Stimulated activated CD4-positive, alpha-beta T cell treated with anti-CD3 and anti-CD28 coated beads, Interleukin-4, amount 100 ng/mL, for 4 hours (primary cell): ENCODE data around the gene AFAP1L1.

Experiments
- DNase-seq, 2 experiments: peaks; one replicate each; pipeline ENCODE4 v3.0.0-alpha.2; 2020

The AFAP1L1 gene

DNA sequence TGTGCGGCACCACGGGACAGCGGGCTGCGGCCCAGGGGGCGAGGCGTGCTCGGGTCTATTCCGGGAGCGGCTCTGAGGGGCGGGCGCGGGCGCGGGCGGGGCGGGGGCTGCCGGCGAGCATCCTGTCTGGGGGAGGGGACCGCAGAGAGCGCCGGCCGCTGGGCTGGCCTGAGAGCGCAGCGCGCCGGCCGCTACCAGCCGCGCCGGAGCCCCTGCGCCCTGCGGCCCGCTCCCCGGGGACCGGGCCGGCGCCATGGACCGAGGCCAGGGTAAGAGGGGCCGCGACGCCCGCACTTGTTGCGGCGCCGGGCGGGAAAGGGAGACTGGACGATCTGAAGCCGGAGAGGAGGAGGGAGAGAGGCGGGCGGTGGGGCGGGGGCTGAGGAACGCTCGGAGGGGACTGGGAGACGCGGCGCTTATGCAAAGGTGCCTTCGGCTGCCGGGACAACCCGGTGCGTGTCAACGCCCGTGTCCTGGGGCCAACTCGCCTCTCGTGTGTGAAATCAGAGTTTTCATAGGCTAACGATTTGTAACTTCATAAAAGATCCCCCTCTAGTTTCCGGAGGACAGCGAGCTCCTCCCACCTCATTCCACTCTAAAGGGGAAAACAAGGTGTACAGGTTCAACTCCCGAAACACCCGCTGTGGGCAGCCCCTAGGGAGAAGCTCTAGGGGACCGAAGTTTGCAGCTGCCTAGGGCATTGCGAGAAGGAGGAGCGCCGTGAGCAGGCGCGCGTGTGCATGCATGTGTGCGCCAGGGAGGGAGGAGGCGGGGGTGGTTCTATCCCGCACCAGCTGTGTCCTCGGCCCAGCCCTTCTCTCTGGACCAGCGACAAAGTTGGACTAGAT lies at the start of gene AFAP1L1:
Gene AFAP1L1, plus strand, starts transcription at position 144 of the 848 bp plus-strand sequence. Its CDS starts 110 bp downstream, at position 254.
- peak in 1 of 2 experiments; percentile 23 for DNase-seq

- no peak for DNase-seq
These were observed 48.4 kb upstream of the AFAP1L1 start for GRCh38 chr5:149223081-149223848.

DNA sequence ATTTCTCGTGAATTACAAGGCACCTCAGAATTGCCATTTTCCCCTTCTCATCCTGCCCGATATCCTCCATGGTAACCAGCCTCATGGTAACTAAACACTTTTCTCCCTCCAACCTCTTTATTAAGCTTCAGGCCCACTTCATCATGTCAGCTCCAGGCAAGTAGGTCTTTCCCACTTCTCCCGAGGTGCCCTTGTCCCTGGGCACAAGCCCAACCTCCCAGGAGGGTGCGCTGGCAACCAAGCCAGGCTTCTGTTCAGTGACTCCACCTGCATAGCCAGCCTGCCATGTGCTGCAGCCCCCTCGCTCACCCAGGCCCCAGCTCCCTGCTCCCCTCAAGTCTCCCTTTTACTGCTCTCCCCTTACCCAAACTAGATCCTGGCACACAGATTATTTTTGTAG lies 47.4 kb upstream of the AFAP1L1 start:
- DNase-seq = no peak

GRCh38 chr5:149227168-149227826 lies 44.4 kb upstream of the AFAP1L1 start:
- DNase-seq = no peak

DNA sequence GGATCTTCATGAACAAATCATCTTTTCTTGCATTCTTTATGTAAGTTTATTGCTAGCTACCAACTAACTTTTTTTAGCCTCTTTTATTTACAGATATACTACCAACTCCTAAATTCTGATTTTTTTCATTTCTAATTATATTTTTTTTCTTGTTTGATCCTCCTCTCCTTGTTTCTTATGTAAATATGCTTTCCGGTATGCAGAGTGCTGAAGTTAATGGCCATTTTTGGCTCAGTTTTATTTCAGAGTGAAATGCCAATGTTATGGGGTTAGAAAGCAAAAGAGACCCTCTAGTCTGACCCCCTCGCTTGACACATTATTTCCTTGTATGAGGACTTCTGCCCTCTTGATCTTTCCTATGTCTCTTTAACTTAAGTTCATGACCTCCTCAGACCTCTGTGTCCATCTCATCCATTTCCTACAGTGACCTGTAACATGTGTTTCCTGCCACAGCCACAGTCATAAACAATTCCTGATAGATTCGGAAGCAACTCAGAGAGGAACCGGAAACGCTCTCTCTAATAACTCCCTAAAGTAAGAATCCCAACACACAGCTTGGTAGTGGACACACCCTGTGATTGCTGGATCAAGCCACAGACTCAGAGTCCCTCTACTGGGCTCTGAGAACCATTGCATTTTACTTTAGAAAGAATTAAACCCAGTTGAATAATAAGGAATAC lies 42.9 kb upstream of the AFAP1L1 start:
- no peak for DNase-seq

DNA sequence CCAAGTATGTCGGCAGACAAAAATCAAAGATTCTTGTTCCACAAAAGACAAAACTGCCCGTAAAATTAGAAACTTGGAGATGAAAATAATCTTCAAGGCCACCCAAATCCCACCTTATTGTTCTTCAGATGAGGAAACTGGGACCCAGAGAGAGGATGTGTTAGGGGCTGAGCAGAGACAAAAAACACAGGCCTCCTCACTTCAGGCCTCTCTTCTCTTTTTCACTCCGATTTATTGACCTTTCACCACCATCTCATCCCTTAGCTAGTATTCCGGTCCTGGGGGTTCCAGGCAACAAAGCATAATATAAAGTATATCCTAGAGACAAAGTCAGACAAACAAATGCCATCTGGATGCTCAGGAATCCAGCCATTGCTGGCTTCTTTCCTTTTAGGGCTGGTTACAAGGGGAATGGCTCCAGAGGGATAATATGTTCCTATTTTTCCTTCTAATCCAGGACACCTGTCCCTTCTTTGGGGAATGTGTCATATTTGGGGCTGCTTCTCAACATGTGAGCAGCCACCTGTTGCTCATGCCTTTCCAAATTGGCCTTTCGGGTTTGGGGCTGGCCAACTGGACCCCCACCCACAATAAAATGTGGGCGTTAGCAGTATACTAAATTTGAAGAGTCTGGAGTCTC lies 42.2 kb upstream of the AFAP1L1 start:
- no peak for DNase-seq

GRCh38 chr5:149235841-149236240 lies 35.8 kb upstream of the AFAP1L1 start:
- no peak for DNase-seq

DNA sequence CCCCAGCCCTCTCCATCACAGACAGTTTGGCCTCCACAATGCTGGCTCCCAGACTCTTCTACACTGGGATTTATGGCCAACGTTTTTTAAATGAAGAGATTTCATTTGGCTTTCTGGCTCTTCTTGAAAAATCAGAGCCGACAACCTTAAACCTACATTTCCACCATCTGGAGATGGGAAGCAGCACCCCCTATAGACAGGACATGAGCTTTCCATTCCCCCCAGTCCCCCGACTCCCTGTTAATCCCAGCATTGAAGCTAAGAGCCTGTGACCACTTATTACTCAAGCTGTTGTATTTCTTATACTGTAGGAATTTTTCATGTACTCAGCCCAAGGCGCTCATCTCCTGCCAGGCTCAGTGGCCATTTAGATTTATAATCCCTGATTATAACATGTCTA lies 34.0 kb upstream of the AFAP1L1 start:
- no peak for DNase-seq

GRCh38 chr5:149238540-149238939 lies 33.1 kb upstream of the AFAP1L1 start:
- no peak for DNase-seq

DNA sequence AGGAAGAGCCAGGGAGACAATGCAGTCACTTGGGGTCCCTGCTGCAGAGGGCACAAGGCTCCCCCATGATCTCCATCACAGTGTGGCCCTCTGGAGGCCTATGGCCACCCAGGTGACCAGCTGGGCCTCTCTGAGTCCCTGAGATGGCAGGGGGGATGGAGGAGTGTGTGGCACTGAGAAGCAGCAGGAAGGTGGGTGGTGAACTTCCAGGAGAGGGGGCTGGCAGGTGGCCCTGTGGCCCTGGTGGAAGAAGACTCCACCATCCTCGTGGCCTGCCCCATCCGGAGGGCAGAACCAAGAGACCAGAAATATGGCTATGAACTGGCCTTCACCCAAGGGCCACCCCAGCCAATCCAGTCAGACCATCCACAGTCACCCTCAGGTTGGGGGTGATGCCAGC lies 31.7 kb upstream of the AFAP1L1 start:
- no peak for DNase-seq

GRCh38 chr5:149240354-149240998 lies 31.2 kb upstream of the AFAP1L1 start:
- DNase-seq = peak; percentile 55 to 75

DNA sequence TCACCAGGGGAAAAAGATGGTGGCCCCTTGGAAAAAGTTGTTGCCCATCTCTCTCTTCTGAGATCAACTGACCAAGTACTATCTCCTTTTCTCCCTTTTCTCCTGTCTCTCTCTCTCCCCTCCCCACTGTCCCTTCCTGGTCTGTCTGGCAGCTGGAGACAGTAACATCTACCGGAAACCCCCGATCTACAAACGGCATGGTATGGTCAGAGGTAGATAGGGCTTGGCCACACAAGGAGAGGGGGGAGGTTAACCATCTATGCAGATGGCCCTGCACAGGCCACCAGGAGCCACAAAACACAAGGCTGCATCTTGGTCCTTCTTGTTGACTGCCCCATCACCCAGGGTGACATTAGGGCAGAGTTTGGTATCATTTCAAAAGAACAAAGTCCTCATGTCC lies 29.3 kb upstream of the AFAP1L1 start:
- no peak for DNase-seq

DNA sequence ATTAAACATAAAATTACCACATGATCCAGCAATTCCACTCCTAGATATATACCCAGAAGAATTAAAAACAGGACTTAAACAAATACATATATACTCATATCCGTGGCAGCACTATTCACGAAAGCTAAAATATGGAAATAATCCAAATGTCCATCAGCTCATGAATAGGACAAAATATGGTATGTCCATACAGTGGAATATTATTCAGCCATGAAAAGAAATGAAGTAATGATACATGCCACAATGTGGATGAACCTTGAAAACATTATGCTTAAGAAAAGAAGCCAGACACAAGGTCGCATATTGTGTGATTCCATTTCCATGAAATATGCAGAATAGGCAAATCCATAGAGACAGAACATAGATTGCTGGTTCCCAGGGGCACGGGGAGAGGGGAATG lies 24.8 kb upstream of the AFAP1L1 start:
- no peak for DNase-seq

DNA sequence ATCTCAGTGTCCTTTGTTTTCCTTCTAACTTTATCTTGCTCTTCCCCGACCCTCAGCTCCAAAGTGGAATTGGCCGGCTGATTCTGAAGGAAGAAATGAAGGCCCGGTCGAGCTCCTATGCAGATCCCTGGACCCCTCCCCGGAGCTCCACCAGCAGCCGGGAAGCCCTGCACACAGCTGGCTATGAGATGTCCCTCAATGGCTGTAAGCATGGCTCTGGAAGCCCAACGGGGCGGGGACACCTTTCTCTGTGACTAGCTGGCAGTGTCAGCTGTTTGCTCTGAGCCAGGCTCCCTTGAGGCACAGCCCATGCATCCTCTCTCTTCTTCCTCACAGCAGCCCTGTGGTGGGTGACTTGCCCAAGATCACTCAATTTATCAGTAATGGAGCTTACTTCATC lies 23.9 kb upstream of the AFAP1L1 start:
- no peak for DNase-seq

DNA sequence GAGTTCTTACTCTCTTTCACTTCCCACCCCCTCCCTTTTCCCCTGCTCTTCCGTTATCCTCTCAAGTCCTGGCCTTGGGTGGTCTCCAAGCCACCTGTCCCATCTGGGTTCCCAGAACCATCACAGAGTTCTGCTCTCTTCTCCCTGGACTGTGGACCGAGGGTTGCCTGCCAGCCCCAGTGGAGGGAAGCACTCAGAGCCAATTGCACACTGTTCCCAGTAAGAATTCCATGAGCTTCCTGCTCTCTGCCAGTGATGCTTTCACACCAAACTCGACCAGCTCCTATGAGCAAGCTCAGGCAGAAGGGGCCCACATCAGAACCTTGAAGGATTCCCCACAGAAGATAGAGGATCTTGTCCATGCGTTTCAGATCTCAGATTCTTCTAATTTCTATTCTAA lies 20.1 kb upstream of the AFAP1L1 start:
- DNase-seq = no peak

- no peak for DNase-seq
These were observed 17.2 kb upstream of the AFAP1L1 start for GRCh38 chr5:149254506-149254905.

DNA sequence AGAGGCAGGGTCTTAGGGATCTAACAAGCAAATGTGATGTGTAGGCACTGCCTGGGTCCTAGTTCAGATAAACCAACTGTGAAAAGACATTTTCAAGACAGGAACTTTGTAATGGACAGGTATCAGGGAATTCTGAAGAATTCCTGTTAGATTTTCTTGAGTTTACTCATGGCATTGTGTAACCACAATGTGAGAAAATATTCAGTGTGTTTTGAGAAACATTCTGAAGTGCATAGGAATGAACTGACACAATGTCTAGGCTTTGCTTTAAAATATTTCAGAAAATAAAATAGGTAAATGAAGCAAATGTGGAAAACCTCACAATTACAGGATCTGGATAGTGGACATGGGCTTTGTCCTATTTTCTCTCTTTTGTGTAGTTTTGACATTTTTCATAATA lies 15.2 kb upstream of the AFAP1L1 start:
- DNase-seq = no peak

DNA sequence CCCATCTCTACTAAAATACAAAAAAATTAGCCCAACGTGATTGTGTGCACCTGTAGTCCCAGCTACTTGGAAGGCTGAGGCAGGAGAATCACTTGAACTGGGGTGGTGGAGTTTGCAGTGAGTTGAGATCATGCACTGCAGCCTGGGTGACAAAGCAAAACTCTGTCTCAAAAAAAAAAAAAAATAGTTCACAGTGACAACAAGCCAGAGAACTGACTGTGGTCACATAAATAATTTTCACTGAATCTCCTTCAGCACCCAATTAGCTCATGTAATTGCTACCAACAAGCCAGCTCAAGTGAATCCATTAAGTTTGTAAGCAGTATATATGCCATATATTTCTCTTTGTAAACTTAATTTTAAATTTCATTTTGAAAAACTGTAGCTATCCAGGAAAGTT lies 14.5 kb upstream of the AFAP1L1 start:
- DNase-seq = no peak

- no peak for DNase-seq
These were observed 13.6 kb upstream of the AFAP1L1 start for GRCh38 chr5:149257889-149258705.

- DNase-seq = no peak
These were observed 10.9 kb upstream of the AFAP1L1 start for GRCh38 chr5:149260761-149261160.

- DNase-seq = no peak
These were observed 10.4 kb upstream of the AFAP1L1 start for GRCh38 chr5:149261246-149261645.
